ENCODE data around the gene EARS2.

GRCh38 chr16:23579371-23579770 lies 22.2 kb upstream of the EARS2 start:
- TF ChIP-seq CTCF (IDR thresholded peaks at IDR 0.05) (no peak), POLR2A (IDR thresholded peaks at IDR 0.05) (no peak)
